DND-41 (cell line): ENCODE measurements around the gene TRIM39.

ENCODE experiments used
- EZH2 ChIP-seq: IDR thresholded peaks from 3 replicates; pipeline ENCODE4 v1.6.1; 2012; ENCODE audit warnings: borderline replicate concordance, low read depth, mild to moderate bottlenecking, moderate library complexity, low read length, inconsistent platforms; ENCODE audit not compliant: severe bottlenecking
- TF ChIP-seq, protein P1 (sequence below): IDR thresholded peaks from 2 replicates; pipeline ENCODE4 v1.5.1; 2012; ENCODE audit warnings: borderline replicate concordance, low read length, moderate library complexity, mild to moderate bottlenecking; ENCODE audit not compliant: poor library complexity, severe bottlenecking; ENCODE audit errors: extremely low read depth

DNA sequence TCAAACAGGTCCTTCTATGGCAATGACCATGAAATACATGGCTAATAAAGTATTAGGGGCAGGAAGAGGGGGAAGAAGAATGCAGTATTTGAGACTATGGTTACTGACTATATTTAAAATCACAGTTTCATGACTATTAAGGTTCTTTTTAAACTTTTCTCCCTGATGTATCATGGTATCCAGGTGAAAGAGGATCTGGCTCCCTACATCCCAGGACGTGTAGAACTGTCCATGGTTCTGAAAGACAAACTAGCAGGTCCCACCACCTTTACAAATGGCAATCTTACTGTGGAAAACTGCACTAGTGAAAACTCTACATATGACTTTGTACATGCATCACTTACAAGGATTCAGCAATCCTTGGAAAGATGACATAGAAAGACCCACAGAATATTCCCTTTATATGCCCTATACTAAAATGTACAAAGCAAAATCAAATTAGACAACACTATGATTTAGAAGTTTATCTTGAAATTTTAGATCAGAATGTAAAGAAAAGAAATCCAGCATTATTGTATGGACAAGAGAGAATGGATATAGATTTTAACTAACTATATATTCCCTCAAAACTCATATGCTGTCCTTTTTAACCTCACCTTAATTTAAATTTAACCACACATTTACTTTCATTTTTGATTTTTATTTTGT is 51.7 kb downstream of the TRIM39 start:
- TF ChIP-seq, protein P1, sequence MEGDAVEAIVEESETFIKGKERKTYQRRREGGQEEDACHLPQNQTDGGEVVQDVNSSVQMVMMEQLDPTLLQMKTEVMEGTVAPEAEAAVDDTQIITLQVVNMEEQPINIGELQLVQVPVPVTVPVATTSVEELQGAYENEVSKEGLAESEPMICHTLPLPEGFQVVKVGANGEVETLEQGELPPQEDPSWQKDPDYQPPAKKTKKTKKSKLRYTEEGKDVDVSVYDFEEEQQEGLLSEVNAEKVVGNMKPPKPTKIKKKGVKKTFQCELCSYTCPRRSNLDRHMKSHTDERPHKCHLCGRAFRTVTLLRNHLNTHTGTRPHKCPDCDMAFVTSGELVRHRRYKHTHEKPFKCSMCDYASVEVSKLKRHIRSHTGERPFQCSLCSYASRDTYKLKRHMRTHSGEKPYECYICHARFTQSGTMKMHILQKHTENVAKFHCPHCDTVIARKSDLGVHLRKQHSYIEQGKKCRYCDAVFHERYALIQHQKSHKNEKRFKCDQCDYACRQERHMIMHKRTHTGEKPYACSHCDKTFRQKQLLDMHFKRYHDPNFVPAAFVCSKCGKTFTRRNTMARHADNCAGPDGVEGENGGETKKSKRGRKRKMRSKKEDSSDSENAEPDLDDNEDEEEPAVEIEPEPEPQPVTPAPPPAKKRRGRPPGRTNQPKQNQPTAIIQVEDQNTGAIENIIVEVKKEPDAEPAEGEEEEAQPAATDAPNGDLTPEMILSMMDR = no peak
- TF ChIP-seq EZH2 = no peak
